Stimulated activated CD8-positive, alpha-beta memory T cell treated with anti-CD3 and anti-CD28 coated beads, Interleukin-12 subunit alpha, Interleukin-12 subunit beta, amount 100 ng/mL, for 24 hours (primary cell): ENCODE data around the gene ILK.

ENCODE experiments used
- DNase-seq: peaks from one replicate; pipeline ENCODE4 v3.0.0-alpha.2; 2020; ENCODE audit errors: extremely low read depth

Gene ILK

GRCh38 chr11:6656936-6657335 lies 53.4 kb downstream of the ILK start:
- no peak for DNase-seq

- DNase-seq = no peak
Observed at GRCh38 chr11:6657346-6657745, 53.8 kb downstream of the ILK start.

GRCh38 chr11:6658647-6659046 lies 55.1 kb downstream of the ILK start:
- no peak for DNase-seq
